Measurements from ENCODE around the gene BOLA2.
A peak's percentile ranks its signal among the peaks of the same experiment; 100 is the strongest.
"Not testable (repeated sequence)": the region's sequence is repeated elsewhere in the genome, so short reads cannot be mapped to it uniquely, and the experiment has no call there.

The BOLA2 gene

DNA sequence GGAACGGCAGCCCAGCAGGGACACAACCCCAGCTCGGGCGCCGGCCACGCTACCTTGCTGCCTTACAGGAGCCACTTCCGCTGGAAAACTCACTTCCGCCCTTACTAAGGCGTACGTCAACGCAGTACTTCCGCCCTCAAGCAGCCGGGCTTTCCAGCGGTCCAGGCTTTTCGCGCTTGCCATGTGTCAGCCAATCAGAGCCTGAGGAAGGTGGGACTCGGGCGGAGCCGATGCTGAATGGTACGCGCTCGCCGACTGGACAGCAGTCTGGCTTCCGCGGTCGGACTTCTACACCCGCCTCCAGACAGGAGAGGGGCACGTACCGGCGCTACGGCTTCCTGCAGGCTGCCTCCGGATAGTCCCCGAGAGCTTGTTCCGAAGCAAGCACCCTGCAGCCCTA lies at the start of gene BOLA2, which contains the start of gene SLX1B:
Gene BOLA2 (minus strand): TSS at position 83 of the 400 bp plus-strand sequence. CDS start 98 bp downstream, outside the sequence.
Gene SLX1B (plus strand): TSS at position 265 of the 400 bp plus-strand sequence.
- DNase-seq (ENCODE audit: low spot score): not testable (repeated sequence)

DNA sequence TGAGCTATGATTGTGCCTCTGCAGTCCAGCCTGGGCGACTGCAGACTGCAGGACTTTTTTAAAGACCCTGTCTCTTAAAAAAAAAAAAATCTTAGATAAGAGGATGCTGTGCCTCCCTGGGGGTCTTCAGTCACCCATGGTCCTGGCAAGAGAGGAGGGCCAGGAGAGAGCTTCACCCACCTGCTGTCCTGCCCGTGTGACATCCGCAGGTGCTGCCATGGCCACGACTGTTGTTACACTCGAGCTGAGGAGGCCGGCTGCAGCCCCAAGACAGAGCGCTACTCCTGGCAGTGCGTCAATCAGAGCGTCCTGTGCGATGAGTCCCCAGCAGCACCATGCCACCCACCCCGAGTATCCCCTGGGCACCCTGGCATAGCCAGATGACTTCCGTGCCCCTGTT lies 28.1 kb upstream of the BOLA2 start:
- not testable (repeated sequence) for DNase-seq (ENCODE audit: low spot score)

DNA sequence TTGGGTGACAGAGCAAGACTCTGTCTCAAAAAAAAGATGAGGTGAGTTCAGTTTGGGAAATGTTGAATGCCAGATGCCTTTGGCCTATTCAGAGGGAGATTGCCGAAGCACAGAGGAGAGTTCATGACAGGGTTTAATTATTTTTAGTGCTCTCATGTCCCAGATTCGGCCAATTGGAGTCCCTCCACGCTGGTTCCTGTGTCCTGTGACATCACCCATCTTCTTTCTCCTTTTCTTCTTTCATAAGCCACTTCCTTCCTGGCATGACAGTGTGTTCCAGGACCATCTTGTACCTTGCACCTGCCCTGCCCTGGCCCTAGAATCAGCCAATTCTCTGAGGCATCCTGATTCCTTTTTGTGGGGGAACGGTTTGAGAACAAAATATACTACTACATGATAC lies 17.9 kb upstream of the BOLA2 start:
- DNase-seq (ENCODE audit: low spot score): not testable (repeated sequence)

DNA sequence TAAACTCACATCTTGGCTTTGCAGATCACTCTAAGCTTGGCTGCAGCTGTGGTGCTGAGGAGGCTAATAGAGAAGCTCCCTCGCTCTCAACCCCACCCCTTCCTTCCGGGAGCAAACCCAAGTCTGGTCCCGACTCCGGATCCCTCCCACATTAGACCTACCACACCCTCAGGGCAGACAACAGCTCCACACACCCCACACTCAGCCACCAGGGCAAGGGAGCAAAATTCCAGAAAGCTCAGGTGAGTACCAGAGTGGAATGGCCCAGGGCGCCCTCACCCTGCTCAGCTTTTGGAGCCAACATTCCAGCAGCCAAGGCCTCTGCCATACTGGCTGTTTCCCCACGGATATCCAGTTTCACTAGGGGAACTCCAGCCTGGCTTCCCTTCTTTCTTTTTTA lies 15.5 kb upstream of the BOLA2 start:
- peak; percentile 79 for DNase-seq (ENCODE audit: low spot score)

DNA sequence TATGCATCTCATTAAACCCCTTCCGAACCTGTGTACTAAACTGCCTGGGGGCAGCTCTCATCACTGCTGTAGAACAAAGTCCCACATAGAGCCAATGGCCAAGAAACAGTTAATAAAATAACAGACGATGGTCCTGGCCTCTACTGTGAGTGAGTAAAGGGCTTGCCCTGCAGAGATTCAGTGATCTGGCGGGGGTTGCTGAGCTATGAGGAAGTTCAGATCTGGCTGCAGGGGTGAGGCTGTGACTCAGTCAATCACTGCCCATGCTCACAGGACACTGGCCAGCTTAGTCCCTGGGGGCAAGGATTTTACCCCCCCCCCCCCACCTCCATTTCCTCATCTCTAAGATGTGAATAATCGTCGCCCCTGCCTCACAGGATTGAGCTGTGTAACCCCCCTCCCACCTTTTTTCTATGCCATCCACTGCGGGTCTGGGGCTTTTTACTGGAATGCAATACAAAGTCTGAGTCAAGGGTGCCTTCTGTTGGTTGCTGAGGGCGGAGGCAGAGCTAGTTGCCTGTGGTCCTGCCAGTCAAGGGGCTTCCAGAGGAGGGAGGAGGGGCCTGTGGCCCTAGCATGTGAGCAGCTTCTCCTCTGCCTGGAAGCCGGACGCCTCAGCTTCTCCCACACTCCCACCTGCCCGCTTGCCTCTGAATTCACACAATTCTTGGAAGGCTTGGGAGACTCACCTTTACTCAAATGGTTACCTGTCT lies 13.7 kb upstream of the BOLA2 start:
- DNase-seq (ENCODE audit: low spot score): not testable (repeated sequence)

DNA sequence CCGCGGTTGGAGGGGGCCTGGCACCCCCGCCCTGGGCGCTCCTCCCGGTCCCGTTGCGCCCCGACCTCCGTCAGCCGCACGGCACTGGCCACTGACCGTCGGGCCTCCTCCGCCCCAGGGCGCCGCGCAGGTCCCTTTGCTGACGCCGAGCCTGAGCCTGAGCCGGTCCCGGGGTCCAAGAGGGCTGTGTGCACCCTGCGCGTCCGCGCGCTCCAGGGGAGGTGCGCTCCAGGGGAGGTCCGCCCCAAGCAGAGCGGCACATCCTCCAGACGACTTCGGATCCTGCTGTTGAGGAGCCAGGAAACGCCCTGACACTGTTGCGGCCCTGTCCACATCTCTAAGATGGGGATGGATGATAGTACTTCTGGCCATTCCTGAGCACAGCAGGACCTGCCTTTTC lies 12.8 kb upstream of the BOLA2 start:
- DNase-seq (ENCODE audit: low spot score): not testable (repeated sequence)

DNA sequence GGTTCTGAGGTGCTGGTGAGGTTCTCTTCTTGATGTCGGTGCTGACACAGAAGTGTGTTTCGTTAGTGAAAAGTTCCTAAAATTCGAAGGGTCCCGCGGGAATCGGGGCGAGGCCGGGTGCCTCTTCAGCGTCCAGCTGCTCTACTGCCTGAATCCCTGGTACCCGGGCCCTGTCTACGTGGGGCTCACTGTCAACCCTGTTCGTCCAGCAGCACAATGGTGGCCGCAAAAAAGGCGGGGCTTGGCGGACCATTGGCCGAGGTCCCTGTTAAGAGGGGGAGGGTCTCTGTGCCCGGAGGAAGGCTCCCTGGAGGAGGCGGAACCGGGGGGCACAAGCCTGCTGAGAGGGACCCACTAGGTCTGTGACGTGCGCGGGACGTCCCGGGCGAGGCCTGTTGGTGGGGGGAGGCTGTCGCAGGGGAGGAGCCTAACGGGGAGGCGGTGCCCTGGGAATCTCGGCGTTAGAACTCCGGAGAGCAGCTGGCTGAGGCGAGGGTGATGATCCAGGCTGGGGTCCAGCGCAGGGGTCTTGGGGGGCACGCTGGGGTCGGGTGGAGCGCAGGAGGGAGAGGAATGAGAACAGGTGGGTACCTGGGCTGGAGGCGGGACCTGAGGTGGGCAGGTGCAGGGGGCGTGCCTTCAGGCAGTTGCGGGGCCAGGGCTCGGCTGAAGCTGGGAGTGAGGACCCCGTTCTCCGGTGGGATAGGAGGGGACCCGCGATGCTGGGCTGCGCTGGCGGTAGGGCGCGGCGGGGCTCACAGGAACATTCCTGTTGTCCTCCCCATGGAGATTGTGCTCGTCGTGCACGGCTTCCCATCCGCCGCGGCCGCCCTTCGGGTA lies 12.1 kb upstream of the BOLA2 start:
- not testable (repeated sequence) for DNase-seq (ENCODE audit: low spot score)

DNA sequence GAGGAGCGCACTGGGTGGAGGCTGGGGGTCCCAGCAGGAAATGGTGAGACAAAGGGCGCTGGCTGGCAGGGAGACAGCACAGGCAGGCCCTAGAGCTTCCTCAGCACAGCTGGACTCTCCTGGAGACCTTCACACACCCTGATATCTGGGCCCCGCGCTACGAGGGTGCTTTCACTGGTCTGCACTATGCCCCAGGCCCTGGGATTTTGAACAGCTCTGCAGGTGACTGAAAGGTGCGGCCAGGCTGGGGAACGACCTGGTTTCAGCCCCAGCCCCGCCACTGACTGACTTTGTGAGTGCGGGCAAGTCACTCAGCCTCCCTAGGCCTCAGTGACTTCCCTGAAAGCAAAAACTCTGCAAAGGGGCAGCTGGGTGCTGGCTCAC lies 6.5 kb upstream of the BOLA2 start:
- DNase-seq (ENCODE audit: low spot score): not testable (repeated sequence)

DNA sequence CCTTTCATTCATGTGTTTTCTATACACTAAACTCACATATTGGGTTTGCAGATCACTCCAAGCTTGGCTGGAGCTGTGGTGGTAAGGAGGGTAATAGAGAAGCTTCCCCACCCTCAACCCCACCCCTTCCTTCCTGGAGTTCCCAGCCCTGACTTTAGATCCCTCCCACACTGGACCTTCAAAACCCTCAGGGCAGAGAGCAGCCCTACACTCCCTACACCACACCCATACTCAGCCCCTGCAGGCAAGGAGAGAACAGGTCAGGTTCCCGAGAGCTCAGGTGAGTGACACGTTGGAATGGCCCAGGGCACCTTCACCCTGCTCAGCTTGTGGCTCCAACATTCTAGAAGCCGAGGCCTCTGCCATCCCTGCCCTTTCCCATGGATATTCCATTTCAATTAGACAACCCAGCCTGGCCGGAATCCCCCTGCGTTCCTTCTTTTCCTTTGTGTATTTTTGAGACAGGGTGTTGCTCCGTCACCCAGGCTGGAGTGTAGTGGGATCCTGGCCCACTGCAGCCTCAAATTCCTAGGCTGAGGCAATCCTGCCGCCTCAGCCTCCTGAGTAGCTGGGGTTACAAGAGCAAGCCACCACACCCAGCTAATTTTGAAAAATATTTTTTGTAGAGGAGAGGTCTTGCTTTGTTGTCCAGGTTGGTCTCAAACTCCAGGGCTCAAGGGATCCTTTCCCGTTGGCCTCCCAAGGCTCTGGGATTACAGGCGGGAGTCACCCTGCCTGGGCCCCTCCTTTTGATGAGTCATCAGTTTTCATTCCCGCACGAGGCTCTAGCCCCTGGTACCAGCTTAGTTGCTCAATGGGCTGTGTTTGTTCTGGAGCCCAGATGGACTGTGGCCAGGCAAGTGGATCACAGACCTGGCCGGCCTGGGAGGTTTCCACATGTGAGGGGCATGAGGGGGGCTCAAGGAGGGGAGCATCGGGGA lies 5.8 kb upstream of the BOLA2 start, which contains the start of gene SULT1A4:
Gene SULT1A4 (plus strand): TSS at position 208 of the 941 bp plus-strand sequence. CDS start 1,473 bp downstream, outside the sequence.
- not testable (repeated sequence) for DNase-seq (ENCODE audit: low spot score)

DNA sequence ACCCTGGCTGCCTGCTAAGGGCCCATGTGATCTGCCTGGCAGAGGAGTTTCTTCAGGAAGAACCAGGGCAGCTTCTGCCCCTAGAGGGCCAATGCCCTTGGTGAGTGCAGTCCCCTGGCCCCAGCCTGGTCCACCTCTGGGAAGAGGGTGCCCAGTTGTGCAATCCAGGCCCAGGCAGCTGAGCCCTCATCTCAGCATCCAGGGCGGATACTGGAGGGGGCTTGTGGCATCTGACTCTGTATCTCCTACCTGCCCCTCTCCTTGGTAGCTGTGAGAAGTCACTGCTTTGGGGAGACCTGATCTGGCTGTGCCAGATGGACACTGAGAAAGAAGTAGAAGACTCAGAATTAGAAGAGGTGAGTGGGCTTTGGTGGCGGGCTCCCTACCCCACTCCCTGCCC lies 3.5 kb upstream of the BOLA2 start:
- not testable (repeated sequence) for DNase-seq (ENCODE audit: low spot score)

DNA sequence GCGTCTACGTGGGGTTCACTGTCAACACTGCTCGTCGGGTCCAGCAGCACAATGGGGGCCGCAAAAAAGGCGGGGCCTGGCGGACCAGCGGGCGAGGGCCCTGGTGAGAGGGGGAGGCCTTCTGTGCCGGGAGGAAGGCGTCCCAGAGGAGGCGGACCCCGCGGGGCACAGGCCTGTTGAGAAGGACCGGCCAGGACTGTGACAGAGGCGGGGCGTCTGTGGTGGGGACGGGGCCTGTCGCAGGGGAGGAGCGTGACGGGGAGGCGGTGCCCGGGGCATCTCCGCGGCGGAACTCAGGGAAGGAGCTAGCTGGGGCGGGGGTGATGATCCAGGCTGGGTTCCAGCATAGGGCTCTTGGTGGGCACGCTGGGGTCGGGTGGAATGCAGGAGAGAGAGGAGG lies 677 bp upstream of the BOLA2 start:
- DNase-seq (ENCODE audit: low spot score): not testable (repeated sequence)

DNA sequence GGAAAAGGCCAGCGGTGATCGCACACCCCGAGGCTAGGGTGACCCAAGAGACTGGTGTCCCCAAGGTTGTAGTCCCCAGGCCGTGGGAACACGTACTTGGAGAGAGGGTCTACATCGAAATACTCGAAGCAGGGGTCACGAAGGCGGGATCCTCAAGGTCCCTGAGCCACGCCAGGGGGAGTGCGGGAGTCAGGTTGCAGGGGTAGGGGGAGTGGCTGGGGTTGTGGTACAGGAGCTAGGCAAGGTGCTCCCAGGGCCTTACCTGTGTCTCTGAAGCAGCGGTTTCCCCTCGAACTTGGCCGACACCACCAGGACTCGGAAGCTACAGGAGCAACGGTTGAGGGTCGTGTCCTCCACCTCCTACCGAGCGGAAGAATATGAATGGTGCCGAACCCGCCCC lies 397 bp downstream of the BOLA2 start:
- DNase-seq (ENCODE audit: low spot score): not testable (repeated sequence)

DNA sequence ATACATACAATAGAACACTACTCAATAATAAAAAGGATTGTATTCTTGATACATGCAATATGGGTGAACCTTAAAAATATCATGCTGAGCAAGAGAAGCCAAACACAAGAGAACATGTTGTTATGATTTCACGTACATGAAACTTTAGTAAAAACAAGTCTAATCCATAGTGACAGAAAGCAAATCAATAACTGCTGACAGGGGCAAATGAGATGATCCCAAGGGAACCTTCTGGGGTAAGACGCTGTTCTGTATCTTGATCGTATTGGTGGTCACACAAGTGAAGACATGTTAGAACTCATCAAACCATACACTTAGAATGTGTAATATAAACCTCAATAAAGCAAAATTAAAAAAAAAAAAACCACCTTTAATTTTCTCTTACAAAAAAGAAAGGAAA lies 28.8 kb downstream of the BOLA2 start:
- DNase-seq (ENCODE audit: low spot score): not testable (repeated sequence)

DNA sequence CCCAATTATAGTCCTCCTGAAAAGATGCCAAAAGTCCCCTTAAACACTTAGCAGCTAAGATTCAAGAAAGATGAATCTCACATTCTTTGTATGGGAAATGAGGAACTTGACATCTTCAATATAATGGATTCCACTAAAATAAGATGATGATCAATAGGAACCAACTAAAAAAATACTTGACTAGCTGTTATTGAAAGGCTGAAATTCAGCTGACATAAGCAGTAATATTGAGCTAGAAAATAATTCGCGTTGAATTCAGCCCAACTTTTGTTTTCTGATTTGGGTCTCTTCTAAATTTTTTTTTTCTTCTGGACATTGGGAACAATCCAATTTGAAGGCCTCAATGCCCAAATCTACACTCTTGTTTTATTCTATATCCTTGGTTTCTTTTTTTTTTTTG lies 30.6 kb downstream of the BOLA2 start:
- DNase-seq (ENCODE audit: low spot score): not testable (repeated sequence)

DNA sequence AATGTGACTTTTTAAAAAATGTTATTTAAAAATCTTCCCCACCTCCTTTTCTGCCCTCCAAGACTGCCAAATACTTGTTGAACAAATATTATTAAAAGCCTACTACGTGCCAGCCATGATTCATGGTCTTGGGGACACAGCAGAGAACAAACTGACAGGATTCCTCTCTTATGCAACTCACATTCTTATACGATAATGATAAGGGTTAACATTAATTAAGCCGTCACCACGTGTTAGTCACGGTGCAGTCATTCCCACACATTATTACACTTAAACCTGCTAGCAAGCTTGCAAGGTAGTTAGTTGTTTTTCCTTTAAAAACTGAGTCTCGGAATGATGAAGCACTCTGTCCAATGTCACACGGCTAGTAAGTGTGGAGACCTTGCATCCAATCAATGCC lies 48.9 kb downstream of the BOLA2 start:
- not testable (repeated sequence) for DNase-seq (ENCODE audit: low spot score)

Measured in CD4-positive, alpha-beta T cell treated with Interleukin-2 at 100 ng/mL for 4 hours (primary cell).